HCT116 (cell line): Measurements from ENCODE around the gene PPP1R16B.

ENCODE experiments used
- EZH2phosphoT487 ChIP-seq: fragments of 200-600 bp; IDR thresholded peaks from 2 replicates; pipeline ENCODE4 v1.6.1; 2018; ENCODE audit warnings: antibody characterized with exemption, borderline replicate concordance
- POLR2A ChIP-seq: IDR thresholded peaks from 2 replicates; pipeline ENCODE4 v1.7.0; 2011; ENCODE audit warnings: borderline replicate concordance; ENCODE audit not compliant: insufficient read depth, insufficient read length; ENCODE audit errors: extremely low read depth
- POLR2AphosphoS5 ChIP-seq: IDR thresholded peaks from 2 replicates; pipeline ENCODE4 v1.6.1; 2011; ENCODE audit warnings: mild to moderate bottlenecking, low read depth, low read length, moderate library complexity
- REST ChIP-seq: IDR thresholded peaks from 2 replicates; pipeline ENCODE4 v1.6.1; 2012; ENCODE audit warnings: low read depth
- SIN3A ChIP-seq: IDR thresholded peaks from 2 replicates; pipeline ENCODE4 v1.6.1; 2012; ENCODE audit warnings: low read depth
- YY1 ChIP-seq: IDR thresholded peaks from 2 replicates; pipeline ENCODE4 v1.6.1; 2011; ENCODE audit warnings: low read length, low read depth, moderate library complexity, mild to moderate bottlenecking; ENCODE audit not compliant: insufficient replicate concordance; ENCODE audit errors: extremely low read depth
- TF ChIP-seq, protein P1 (sequence below), 3 experiments: fragments of 200-600 bp in 1 of 3; sonication (generic) in 1 of 3; IDR thresholded peaks in 2 of 3; conservative IDR thresholded peaks in 1 of 3; 2 replicates each; pipeline ENCODE4 v1.5.1; 2012 to 2017; ENCODE audit warnings: low read depth in 2 of 3, low read length in 2 of 3, antibody characterized with exemption in 1 of 3, borderline replicate concordance in 1 of 3, control low read depth in 1 of 3, mild to moderate bottlenecking in 1 of 3, mixed read lengths in 1 of 3, mixed run types in 1 of 3, moderate library complexity in 1 of 3; ENCODE audit not compliant: insufficient read depth in 1 of 3
- TF ChIP-seq, protein P2 (sequence below): IDR thresholded peaks from 2 replicates; pipeline ENCODE4 v1.6.1; 2012

DNA sequence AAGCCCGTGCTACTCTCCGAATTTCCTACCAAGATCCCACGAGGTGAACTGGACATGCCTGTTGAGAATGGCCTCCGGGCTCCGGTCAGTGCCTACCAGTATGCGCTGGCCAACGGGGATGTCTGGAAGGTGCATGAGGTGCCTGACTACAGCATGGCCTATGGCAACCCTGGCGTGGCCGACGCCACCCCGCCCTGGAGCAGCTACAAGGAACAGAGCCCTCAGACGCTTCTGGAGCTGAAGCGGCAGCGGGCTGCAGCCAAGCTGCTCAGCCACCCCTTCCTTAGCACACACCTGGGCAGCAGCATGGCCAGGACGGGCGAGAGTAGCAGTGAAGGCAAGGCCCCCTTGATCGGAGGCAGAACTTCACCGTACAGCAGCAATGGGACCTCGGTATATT, 112.7 kb downstream of the PPP1R16B start:
- TF ChIP-seq SIN3A (no peak), POLR2A (no peak), YY1 (no peak), POLR2AphosphoS5 (no peak), REST (no peak), EZH2phosphoT487 (no peak)
- TF ChIP-seq, protein P1, sequence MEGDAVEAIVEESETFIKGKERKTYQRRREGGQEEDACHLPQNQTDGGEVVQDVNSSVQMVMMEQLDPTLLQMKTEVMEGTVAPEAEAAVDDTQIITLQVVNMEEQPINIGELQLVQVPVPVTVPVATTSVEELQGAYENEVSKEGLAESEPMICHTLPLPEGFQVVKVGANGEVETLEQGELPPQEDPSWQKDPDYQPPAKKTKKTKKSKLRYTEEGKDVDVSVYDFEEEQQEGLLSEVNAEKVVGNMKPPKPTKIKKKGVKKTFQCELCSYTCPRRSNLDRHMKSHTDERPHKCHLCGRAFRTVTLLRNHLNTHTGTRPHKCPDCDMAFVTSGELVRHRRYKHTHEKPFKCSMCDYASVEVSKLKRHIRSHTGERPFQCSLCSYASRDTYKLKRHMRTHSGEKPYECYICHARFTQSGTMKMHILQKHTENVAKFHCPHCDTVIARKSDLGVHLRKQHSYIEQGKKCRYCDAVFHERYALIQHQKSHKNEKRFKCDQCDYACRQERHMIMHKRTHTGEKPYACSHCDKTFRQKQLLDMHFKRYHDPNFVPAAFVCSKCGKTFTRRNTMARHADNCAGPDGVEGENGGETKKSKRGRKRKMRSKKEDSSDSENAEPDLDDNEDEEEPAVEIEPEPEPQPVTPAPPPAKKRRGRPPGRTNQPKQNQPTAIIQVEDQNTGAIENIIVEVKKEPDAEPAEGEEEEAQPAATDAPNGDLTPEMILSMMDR (IDR thresholded peaks at IDR 0.05 in 2 of 3, conservative IDR thresholded peaks at IDR 0.05 in 1 of 3; ENCODE audit: borderline replicate concordance in 1 of 3, insufficient read depth in 1 of 3, low read depth in 2 of 3, low read length in 2 of 3): no peak
- TF ChIP-seq, protein P2, sequence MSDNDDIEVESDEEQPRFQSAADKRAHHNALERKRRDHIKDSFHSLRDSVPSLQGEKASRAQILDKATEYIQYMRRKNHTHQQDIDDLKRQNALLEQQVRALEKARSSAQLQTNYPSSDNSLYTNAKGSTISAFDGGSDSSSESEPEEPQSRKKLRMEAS: no peak
